Astrocyte (in vitro differentiated cells and primary cell): ENCODE measurements around the gene TNRC18. TPM values are rescaled to one million over a fixed set of nuclear protein-coding genes. Genes with fewer than 3 reads are reported as not detected.
"Not testable (repeated sequence)": the region's sequence is repeated elsewhere in the genome, so short reads cannot be mapped to it uniquely, and the experiment has no call there.

Source experiments
- DNase-seq: peaks from one replicate; pipeline ENCODE4 v3.0.0-alpha.2; 2010; ENCODE audit warnings: low read depth
- FAIRE-seq: peaks from 2 replicates; lab custom pipeline; 2011; peaks lifted over from hg19 to GRCh38; lab: Jason Lieb, UNC
- H2AFZ ChIP-seq: 2 replicates; pipeline ENCODE4 v1.6.0; 2012; ENCODE audit warnings: low read depth, low read length, inconsistent platforms
- H3K27ac ChIP-seq: 2 replicates; pipeline ENCODE4 v1.5.1; 2011; ENCODE audit warnings: low read depth, low read length, inconsistent platforms
- H3K27me3 ChIP-seq: 2 replicates; pipeline ENCODE4 v1.6.0; 2011; ENCODE audit warnings: low read length, inconsistent platforms; ENCODE audit not compliant: insufficient read depth
- H3K36me3 ChIP-seq: 2 replicates; pipeline ENCODE4 v1.5.1; 2011; ENCODE audit warnings: low read length, inconsistent platforms; ENCODE audit not compliant: insufficient read depth
- H3K4me1 ChIP-seq: 2 replicates; pipeline ENCODE4 v1.5.1; 2011; ENCODE audit warnings: low read length, inconsistent platforms; ENCODE audit not compliant: insufficient read depth
- H3K4me2 ChIP-seq: 2 replicates; pipeline ENCODE4 v1.6.0; 2012; ENCODE audit warnings: low read length, inconsistent platforms
- H3K4me3 ChIP-seq: 2 replicates; pipeline ENCODE4 v1.5.1; 2011; ENCODE audit warnings: low read depth, mild to moderate bottlenecking, low read length, inconsistent platforms; ENCODE audit not compliant: insufficient read depth
- H3K79me2 ChIP-seq: 2 replicates; pipeline ENCODE4 v1.6.0; 2012; ENCODE audit warnings: mild to moderate bottlenecking, low read length, inconsistent platforms; ENCODE audit not compliant: insufficient read depth
- H3K9ac ChIP-seq: 2 replicates; pipeline ENCODE4 v1.6.0; 2012; ENCODE audit warnings: mild to moderate bottlenecking, low read length, inconsistent platforms
- H3K9me3 ChIP-seq: 2 replicates; pipeline ENCODE4 v1.5.1; 2012; ENCODE audit warnings: low read depth, mild to moderate bottlenecking, low read length, inconsistent platforms; ENCODE audit not compliant: insufficient read depth
- H4K20me1 ChIP-seq: 2 replicates; pipeline ENCODE4 v1.6.0; 2012; ENCODE audit warnings: low read length, inconsistent platforms; ENCODE audit not compliant: insufficient read depth
- H3K27ac Mint-ChIP-seq: one replicate; pipeline ENCODE4 v1.8.0; 2021; ENCODE audit warnings: mild to moderate bottlenecking, mixed read lengths; ENCODE audit not compliant: unreplicated experiment
- H3K27me3 Mint-ChIP-seq: one replicate; pipeline ENCODE4 v1.8.0; 2021; ENCODE audit warnings: low read depth, mixed read lengths; ENCODE audit not compliant: unreplicated experiment
- H3K36me3 Mint-ChIP-seq: one replicate; pipeline ENCODE4 v1.8.0; 2021; ENCODE audit warnings: low read depth, mixed read lengths; ENCODE audit not compliant: unreplicated experiment
- H3K4me1 Mint-ChIP-seq: one replicate; pipeline ENCODE4 v1.8.0; 2021; ENCODE audit warnings: low read depth, mixed read lengths; ENCODE audit not compliant: unreplicated experiment
- H3K4me3 Mint-ChIP-seq: one replicate; pipeline ENCODE4 v1.8.0; 2021; ENCODE audit warnings: mild to moderate bottlenecking, moderate library complexity, mixed read lengths; ENCODE audit not compliant: unreplicated experiment
- H3K9me3 Mint-ChIP-seq: one replicate; pipeline ENCODE4 v1.8.0; 2021; ENCODE audit warnings: mild to moderate bottlenecking, mixed read lengths; ENCODE audit not compliant: unreplicated experiment
- CTCF ChIP-seq: IDR thresholded peaks from 2 replicates; pipeline ENCODE4 v1.5.1; 2011; ENCODE audit warnings: low read depth, mild to moderate bottlenecking, inconsistent platforms, low read length, moderate library complexity; ENCODE audit not compliant: insufficient read depth
- EZH2 ChIP-seq: IDR thresholded peaks from 2 replicates; pipeline ENCODE4 v1.6.1; 2012; ENCODE audit warnings: mild to moderate bottlenecking, low read length, inconsistent platforms; ENCODE audit not compliant: insufficient read depth
- total RNA-seq: library from RNA; stranded (reverse); gene quantifications from 2 replicates; pipeline ENCODE4 v1.2.1, GENCODE V29; 2021

Gene TNRC18
- total RNA-seq, 1 donor from 2014 or later, result 84.3 TPM

- Histone ChIP-seq H2AFZ (no peak overlapping the region), H3K9ac (no peak overlapping the region), H3K27ac (no peak overlapping the region), H3K36me3 (peaks cover 3% of the 10 kb centered on the region), H3K4me3 (no peak overlapping the region), H3K9me3 (no peaks in the 10 kb centered on the region), H3K4me1 (peaks cover 2% of the 10 kb centered on the region), H3K79me2 (no peaks in the 10 kb centered on the region), H4K20me1 (peaks cover 1% of the 10 kb centered on the region), H3K4me2 (no peak overlapping the region), H3K27me3 (no peaks in the 10 kb centered on the region)
- no peak for DNase-seq
- TF ChIP-seq EZH2, result no peak
- TF ChIP-seq CTCF, result no peak
- no peak overlapping the region for H3K4me3 Mint-ChIP-seq
- FAIRE-seq, result no peak
- H3K27me3 Mint-ChIP-seq, result no peaks in the 10 kb centered on the region
- no peak overlapping the region for H3K27ac Mint-ChIP-seq
- H3K36me3 Mint-ChIP-seq, result peaks cover 22% of the 10 kb centered on the region
- peaks cover 9% of the 10 kb centered on the region for H3K4me1 Mint-ChIP-seq
- H3K9me3 Mint-ChIP-seq, result no peaks in the 10 kb centered on the region
Measured at GRCh38 chr7:5324961-5325360, 98.7 kb downstream of the TNRC18 start.

- H3K27ac Mint-ChIP-seq, FAIRE-seq, H3K4me3 Mint-ChIP-seq, H3K9ac ChIP-seq, H3K27ac ChIP-seq, H3K27me3 Mint-ChIP-seq, H4K20me1 ChIP-seq, H2AFZ ChIP-seq, H3K4me1 ChIP-seq, DNase-seq, H3K4me1 Mint-ChIP-seq, H3K79me2 ChIP-seq, H3K9me3 Mint-ChIP-seq, H3K4me2 ChIP-seq, H3K27me3 ChIP-seq, H3K4me3 ChIP-seq, H3K9me3 ChIP-seq, H3K36me3 ChIP-seq: not testable (repeated sequence)
- H3K36me3 Mint-ChIP-seq, result peaks cover 31% of the 10 kb centered on the region
Measured at GRCh38 chr7:5323800-5324781, 99.5 kb downstream of the TNRC18 start.

GRCh38 chr7:5322621-5323410 is 100.8 kb downstream of the TNRC18 start:
- Histone ChIP-seq H3K4me3 (no peak overlapping the region), H3K4me2 (no peak overlapping the region), H3K4me1 (peaks cover 2% of the 10 kb centered on the region), H3K9ac (no peak overlapping the region), H3K36me3 (peaks cover 10% of the 10 kb centered on the region), H3K79me2 (no peaks in the 10 kb centered on the region), H2AFZ (no peak overlapping the region), H3K9me3 (peaks cover 6% of the 10 kb centered on the region), H3K27ac (no peak overlapping the region), H3K27me3 (no peaks in the 10 kb centered on the region), H4K20me1 (no peaks in the 10 kb centered on the region)
- Mint-ChIP-seq H3K9me3 (peaks cover 8% of the 10 kb centered on the region), H3K4me3 (no peak overlapping the region), H3K36me3 (peaks cover 41% of the 10 kb centered on the region), H3K27ac (peak overlapping the region; percentile 47), H3K4me1 (peaks cover 9% of the 10 kb centered on the region), H3K27me3 (no peaks in the 10 kb centered on the region)
- no peak for TF ChIP-seq CTCF
- FAIRE-seq (no peak), DNase-seq (no peak)
